HUDEP-2 (cell line): ENCODE data around the gene MAPKAP1.

Source experiments
- DNase-seq, 76 experiments: peaks; one replicate each; lab custom pipeline; 2025; ENCODE audit not compliant: unreplicated experiment in 76 of 76; lab: John Stamatoyannopoulos, UW

MAPKAP1 gene

GRCh38 chr9:125438506-125439433, 268.2 kb downstream of the MAPKAP1 start:
- DNase-seq: no peak

- no peak for DNase-seq
Observed at GRCh38 chr9:125437771-125438221, 269.2 kb downstream of the MAPKAP1 start.

GRCh38 chr9:125436613-125437443, 270.2 kb downstream of the MAPKAP1 start:
- peak in 39 of 76 experiments; percentile 1 to 57 (median 24) for DNase-seq

- DNase-seq: no peak
Observed at GRCh38 chr9:125435776-125436612, 271.0 kb downstream of the MAPKAP1 start.

- no peak for DNase-seq
Observed at GRCh38 chr9:125434986-125435775, 271.8 kb downstream of the MAPKAP1 start.

- DNase-seq: no peak
Observed at GRCh38 chr9:125433461-125434011, 273.5 kb downstream of the MAPKAP1 start.

GRCh38 chr9:125432715-125433385, 274.2 kb downstream of the MAPKAP1 start:
- DNase-seq: no peak

GRCh38 chr9:125431741-125432271, 275.2 kb downstream of the MAPKAP1 start:
- DNase-seq: no peak

- DNase-seq: no peak
Observed at GRCh38 chr9:125431012-125431305, 276.0 kb downstream of the MAPKAP1 start.

GRCh38 chr9:125430161-125431011, 276.6 kb downstream of the MAPKAP1 start:
- no peak for DNase-seq

GRCh38 chr9:125429476-125430160, 277.4 kb downstream of the MAPKAP1 start:
- no peak for DNase-seq

- DNase-seq: no peak
Observed at GRCh38 chr9:125428902-125429467, 278.0 kb downstream of the MAPKAP1 start.

GRCh38 chr9:125428060-125428901, 278.7 kb downstream of the MAPKAP1 start:
- DNase-seq: peak in 36 of 76 experiments; percentile 7 to 59 (median 24)

GRCh38 chr9:125427556-125427955, 279.5 kb downstream of the MAPKAP1 start:
- no peak for DNase-seq

GRCh38 chr9:125426926-125427325, 280.1 kb downstream of the MAPKAP1 start:
- no peak for DNase-seq

- no peak for DNase-seq
Observed at GRCh38 chr9:125425901-125426515, 281.0 kb downstream of the MAPKAP1 start.
